ENCODE measurements around the gene MED13L.

Gene MED13L

DNA sequence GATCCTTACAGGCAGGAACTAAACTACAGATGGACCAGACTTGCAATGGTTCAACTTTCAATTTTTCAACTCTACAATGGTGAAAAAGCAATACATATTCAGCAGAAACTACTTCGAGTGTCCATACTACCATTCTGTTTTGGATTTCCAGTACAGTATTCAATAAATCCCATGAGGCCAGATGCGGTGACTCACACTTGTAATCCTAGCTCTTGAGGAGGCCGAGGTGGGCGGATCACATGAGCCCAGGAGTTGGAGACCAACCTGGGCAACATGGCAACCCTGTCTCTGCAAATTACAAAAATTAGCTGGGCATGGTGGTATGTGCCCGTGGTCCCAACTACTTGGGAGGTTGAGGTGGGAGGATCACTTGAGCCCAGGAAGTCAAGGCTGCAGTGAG is 336.1 kb downstream of the MED13L start:
- H3K4me2 ChIP-seq = no peak overlapping the region
- no peak overlapping the region for H3K27ac ChIP-seq
- H3K9ac ChIP-seq = no peak overlapping the region
- H3K27me3 ChIP-seq = no peaks in the 10 kb centered on the region
- TF ChIP-seq Cebpa-rat (IDR thresholded peaks at IDR 0.05) = no peak
- H3K4me1 ChIP-seq = no peaks in the 10 kb centered on the region
- peaks cover 13 to 22% (median 20%) of the 10 kb centered on the region in 11 experiments; a peak in 19 of 22 replicates for H3K9me3 ChIP-seq (replicated peaks in 1 of 11)
- no peaks in the 10 kb centered on the region; a peak in 1 of 22 replicates for H3K36me3 ChIP-seq
- H4K20me1 ChIP-seq = no peaks in the 10 kb centered on the region; a peak in 1 of 22 replicates
- H3K4me3 ChIP-seq = no peak overlapping the region

- Histone ChIP-seq H3K9ac (no peak overlapping the region), H3K9me3 (replicated peaks in 1 of 11) (peaks cover 13 to 22% (median 20%) of the 10 kb centered on the region in 11 experiments; a peak in 19 of 22 replicates), H4K20me1 (no peaks in the 10 kb centered on the region; a peak in 1 of 22 replicates), H3K36me3 (no peaks in the 10 kb centered on the region; a peak in 1 of 22 replicates), H3K4me2 (no peak overlapping the region), H3K27ac (no peak overlapping the region), H3K27me3 (no peaks in the 10 kb centered on the region), H3K4me3 (no peak overlapping the region), H3K4me1 (0 out of 20 replicates have a peak, but pooled peaks cover 0 to 3% (median 0%) of the 10 kb centered on the region in 10 experiments)
- no peak for TF ChIP-seq Cebpa-rat (IDR thresholded peaks at IDR 0.05)
Observed at GRCh38 chr12:115938794-115939377, 338.6 kb downstream of the MED13L start.

DNA sequence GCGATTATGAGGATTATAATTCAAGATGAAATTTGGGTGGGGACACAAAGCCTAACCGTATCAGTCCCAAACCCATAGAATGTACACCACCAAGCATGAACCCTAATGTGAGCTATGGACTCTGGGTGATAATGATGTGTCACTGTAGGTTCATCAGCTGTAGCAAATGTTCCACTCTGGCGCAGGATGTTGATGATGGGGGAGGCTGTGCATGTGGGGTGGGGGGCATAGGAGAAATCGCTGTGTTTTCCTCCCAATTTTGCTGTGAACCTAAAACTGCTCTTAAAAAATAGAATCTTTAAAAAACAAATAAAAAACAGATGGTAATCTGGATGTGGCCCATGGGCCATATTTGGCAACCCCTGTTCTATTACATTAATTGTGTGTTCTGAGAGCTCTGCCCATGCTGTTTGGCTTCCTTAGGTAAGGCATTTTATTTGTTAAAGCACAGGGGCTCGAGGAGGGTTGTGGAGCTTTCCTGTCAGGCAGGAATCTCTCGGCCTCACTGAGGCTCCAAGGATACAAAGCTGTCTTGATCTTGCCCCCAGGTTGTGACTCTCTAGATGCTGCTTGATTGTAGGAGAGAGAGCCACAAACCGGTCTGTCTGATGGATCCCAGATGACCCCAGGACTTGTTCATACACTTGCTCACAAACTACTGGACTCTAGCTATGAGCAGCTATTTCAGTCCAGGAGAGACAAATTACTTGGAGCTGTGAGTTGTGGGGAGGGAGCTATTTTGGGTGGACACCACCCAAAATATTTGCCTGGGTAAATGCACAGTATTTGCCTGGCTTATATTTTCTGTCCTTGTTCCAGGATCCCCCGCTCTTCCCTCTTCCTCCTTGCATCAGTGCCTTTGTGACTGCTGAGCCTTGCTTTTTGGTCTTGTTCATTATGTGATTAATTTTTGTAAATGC is 340.2 kb downstream of the MED13L start:
- Histone ChIP-seq H3K4me1 (0 out of 20 replicates have a peak, but pooled peaks cover 0 to 3% (median 0%) of the 10 kb centered on the region in 10 experiments), H3K36me3 (no peaks in the 10 kb centered on the region; a peak in 1 of 22 replicates), H3K27ac (no peak overlapping the region), H3K27me3 (no peaks in the 10 kb centered on the region), H3K4me3 (no peak overlapping the region), H3K9me3 (replicated peaks in 1 of 11) (peaks cover 13 to 22% (median 20%) of the 10 kb centered on the region in 11 experiments; a peak in 19 of 22 replicates), H3K9ac (no peak overlapping the region), H3K4me2 (no peak overlapping the region), H4K20me1 (no peaks in the 10 kb centered on the region)
- no peak for TF ChIP-seq Cebpa-rat (IDR thresholded peaks at IDR 0.05)

DNA sequence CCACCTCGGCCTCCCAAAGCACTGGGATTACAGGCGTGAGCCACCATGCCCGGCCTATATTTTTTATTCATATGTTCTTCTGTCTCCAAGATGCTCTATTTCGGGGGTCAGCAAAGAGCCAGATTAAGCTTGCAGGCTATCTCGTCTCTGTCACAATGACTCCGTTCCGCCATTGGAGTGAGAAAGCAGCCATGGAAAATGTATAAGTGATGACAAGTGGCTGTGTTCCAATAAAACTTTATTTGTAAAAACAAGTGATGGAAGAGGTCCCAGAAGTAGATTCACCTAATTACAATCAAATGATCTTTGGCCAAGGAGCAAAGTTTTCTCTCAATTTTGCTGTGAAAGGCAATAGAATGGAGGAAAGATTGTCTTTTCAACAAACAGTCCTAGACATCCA is 342.6 kb downstream of the MED13L start:
- Histone ChIP-seq H3K36me3 (no peaks in the 10 kb centered on the region; a peak in 1 of 22 replicates), H3K9me3 (replicated peaks in 1 of 11) (peaks cover 12 to 20% (median 16%) of the 10 kb centered on the region in 11 experiments; a peak in 20 of 22 replicates), H3K27me3 (no peaks in the 10 kb centered on the region), H3K9ac (no peak overlapping the region), H4K20me1 (no peaks in the 10 kb centered on the region), H3K4me1 (0 out of 20 replicates have a peak, but pooled peaks cover 0 to 3% (median 0%) of the 10 kb centered on the region in 10 experiments), H3K4me3 (no peak overlapping the region), H3K27ac (no peak overlapping the region), H3K4me2 (no peak overlapping the region)
- no peak for TF ChIP-seq Cebpa-rat (IDR thresholded peaks at IDR 0.05)

DNA sequence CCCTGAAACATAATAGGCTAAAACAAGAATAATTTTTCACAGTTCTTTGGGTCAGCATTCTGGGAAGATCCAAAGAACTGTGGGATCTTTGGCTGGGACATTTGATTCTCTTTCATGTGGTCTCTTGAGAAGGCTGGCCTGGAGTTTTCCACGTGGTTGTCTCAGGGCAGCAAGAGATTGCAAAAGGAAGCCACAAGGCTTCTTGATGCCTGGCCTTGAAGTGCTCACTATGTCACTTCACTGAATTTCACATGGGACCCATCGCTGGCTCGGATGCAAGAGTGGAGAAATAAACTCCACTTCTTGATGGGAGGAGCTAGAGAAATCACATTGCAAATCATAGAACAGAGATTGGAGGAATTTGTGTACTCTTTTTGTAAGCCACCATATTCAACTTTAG is 343.4 kb downstream of the MED13L start:
- TF ChIP-seq Cebpa-rat (IDR thresholded peaks at IDR 0.05) = no peak; a peak in 1 of 22 replicates
- H3K4me3 ChIP-seq = no peak overlapping the region
- H3K4me1 ChIP-seq = 0 out of 20 replicates have a peak, but pooled peaks cover 0 to 3% (median 0%) of the 10 kb centered on the region in 10 experiments
- no peaks in the 10 kb centered on the region for H4K20me1 ChIP-seq
- H3K9me3 ChIP-seq (replicated peaks in 1 of 11) = peaks cover 6 to 12% (median 8%) of the 10 kb centered on the region in 11 experiments; a peak in 19 of 22 replicates
- no peak overlapping the region for H3K27ac ChIP-seq
- no peaks in the 10 kb centered on the region for H3K27me3 ChIP-seq
- H3K9ac ChIP-seq = no peak overlapping the region
- no peak overlapping the region for H3K4me2 ChIP-seq
- H3K36me3 ChIP-seq = no peaks in the 10 kb centered on the region; a peak in 1 of 22 replicates

GRCh38 chr12:115932066-115932465 is 345.4 kb downstream of the MED13L start:
- no peak for TF ChIP-seq Cebpa-rat (IDR thresholded peaks at IDR 0.05)
- Histone ChIP-seq H3K4me1 (0 out of 20 replicates have a peak, but pooled peaks cover 0 to 3% (median 0%) of the 10 kb centered on the region in 10 experiments), H4K20me1 (no peaks in the 10 kb centered on the region), H3K9ac (no peak overlapping the region), H3K27ac (no peak overlapping the region), H3K9me3 (replicated peaks in 1 of 11) (peaks cover 0 to 4% (median 0%) of the 10 kb centered on the region in 11 experiments; a peak in 1 of 22 replicates), H3K4me2 (no peak overlapping the region), H3K27me3 (no peaks in the 10 kb centered on the region), H3K36me3 (no peaks in the 10 kb centered on the region), H3K4me3 (no peak overlapping the region)

GRCh38 chr12:115930336-115930735 is 347.2 kb downstream of the MED13L start:
- no peaks in the 10 kb centered on the region for H3K27me3 ChIP-seq
- no peak overlapping the region for H3K9ac ChIP-seq
- no peak for TF ChIP-seq Cebpa-rat (IDR thresholded peaks at IDR 0.05)

DNA sequence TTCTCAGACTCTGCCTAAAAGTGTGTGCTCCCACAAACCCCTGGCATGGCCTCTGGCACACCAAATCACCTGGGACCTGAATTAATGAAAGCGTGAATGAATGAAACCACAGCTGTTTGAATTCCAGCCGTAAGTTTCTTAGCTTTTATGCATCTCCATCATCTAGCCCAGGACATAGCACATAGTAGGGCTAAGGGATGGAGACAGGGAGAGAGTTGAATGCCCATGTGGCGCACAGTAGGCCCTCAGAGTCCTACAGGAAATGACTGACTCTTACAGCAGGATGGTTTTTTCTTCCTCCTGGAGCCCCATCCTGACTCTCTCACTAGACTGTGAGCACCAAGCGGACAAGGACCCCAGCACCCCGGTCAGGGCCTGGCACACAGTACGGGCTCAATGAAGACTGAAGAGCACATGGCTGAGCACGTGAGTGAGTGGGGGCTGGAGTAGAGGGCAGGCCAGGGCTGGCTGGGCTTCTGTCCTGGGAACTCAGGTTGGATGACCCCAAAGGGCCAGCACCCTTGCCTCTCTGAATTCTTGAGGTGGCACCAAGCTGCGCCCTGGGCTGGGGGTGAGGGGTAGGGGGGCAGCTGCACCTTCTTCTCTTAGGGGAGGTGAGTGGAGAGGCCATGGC is 351.3 kb downstream of the MED13L start:
- Histone ChIP-seq H3K27me3 (no peaks in the 10 kb centered on the region), H3K4me2 (no peak overlapping the region), H4K20me1 (no peaks in the 10 kb centered on the region), H3K4me3 (no peak overlapping the region), H3K4me1 (0 out of 20 replicates have a peak, but pooled peaks cover 0 to 4% (median 0%) of the 10 kb centered on the region in 10 experiments), H3K27ac (no peak overlapping the region), H3K9ac (no peak overlapping the region), H3K9me3 (replicated peaks in 1 of 11) (peaks cover 0 to 14% (median 6%) of the 10 kb centered on the region in 11 experiments; a peak in 8 of 22 replicates), H3K36me3 (no peaks in the 10 kb centered on the region)
- no peak for TF ChIP-seq Cebpa-rat (IDR thresholded peaks at IDR 0.05)

More at GRCh38 chr12:115930336-115930735, 347.2 kb downstream of the MED13L start:
- Histone ChIP-seq H3K27ac (no peak overlapping the region), H3K4me3 (no peak overlapping the region), H3K4me2 (no peak overlapping the region), H3K4me1 (0 out of 20 replicates have a peak, but pooled peaks cover 0 to 3% (median 0%) of the 10 kb centered on the region in 10 experiments), H4K20me1 (no peaks in the 10 kb centered on the region), H3K36me3 (no peaks in the 10 kb centered on the region), H3K9me3 (replicated peaks in 1 of 11) (peaks cover 0 to 4% (median 0%) of the 10 kb centered on the region in 11 experiments; a peak in 1 of 22 replicates)

Data from BLaER1 treated with 17β-estradiol and CSF1 and Interleukin-3, amounts not matched to agents 10 nM and 100 nM (cell line).